HG02623 (cell line): ENCODE results near the gene MOB1B.
"Not testable (repeated sequence)": the region's sequence is repeated elsewhere in the genome, so short reads cannot be mapped to it uniquely, and the experiment has no call there.

Experiments used
- ATAC-seq: cut with Tn5 transposase; IDR thresholded peaks from one replicate; pipeline ENCODE4 v1.9.1; 2021; ENCODE audit warnings: moderate library complexity; ENCODE audit not compliant: unreplicated experiment

Gene MOB1B

GRCh38 chr4:71004281-71004851, 102.2 kb downstream of the MOB1B start:
- ATAC-seq = peak; percentile 38

- not testable (repeated sequence) for ATAC-seq
Observed at GRCh38 chr4:71005025-71005424, 102.9 kb downstream of the MOB1B start.

GRCh38 chr4:71006203-71006907, 104.2 kb downstream of the MOB1B start:
- ATAC-seq = peak; percentile 87

GRCh38 chr4:71008196-71008595, 106.0 kb downstream of the MOB1B start:
- no peak for ATAC-seq

- no peak for ATAC-seq
Observed at GRCh38 chr4:71009086-71009485, 106.9 kb downstream of the MOB1B start.

GRCh38 chr4:71009890-71010588, 107.9 kb downstream of the MOB1B start:
- ATAC-seq = no peak

GRCh38 chr4:71011451-71011850, 109.3 kb downstream of the MOB1B start:
- ATAC-seq = no peak

GRCh38 chr4:71017391-71017790, 115.2 kb downstream of the MOB1B start:
- not testable (repeated sequence) for ATAC-seq

GRCh38 chr4:71020611-71021010, 118.4 kb downstream of the MOB1B start:
- no peak for ATAC-seq

GRCh38 chr4:71025654-71026053, 123.5 kb downstream of the MOB1B start:
- no peak for ATAC-seq

GRCh38 chr4:71026086-71026485, 123.9 kb downstream of the MOB1B start:
- ATAC-seq = no peak

GRCh38 chr4:71027611-71028010, 125.4 kb downstream of the MOB1B start:
- ATAC-seq = no peak

- ATAC-seq = no peak
Observed at GRCh38 chr4:71029504-71029903, 127.3 kb downstream of the MOB1B start.

GRCh38 chr4:71032106-71032505, 129.9 kb downstream of the MOB1B start:
- ATAC-seq = not testable (repeated sequence)
